Trophoblast cell (in vitro differentiated cells and primary cell): ENCODE results near the gene ANKRD52.

Experiments used
- DNase-seq, 2 donors: peaks; one replicate each; pipeline ENCODE4 v3.0.0-alpha.2; 2016
- H2AFZ ChIP-seq: 2 replicates; pipeline ENCODE4 v1.6.1; 2013; ENCODE audit warnings: low read length, moderate library complexity, mild to moderate bottlenecking; ENCODE audit not compliant: insufficient read depth, poor library complexity
- H2AK5ac ChIP-seq: 2 replicates; pipeline ENCODE4 v1.6.1; 2013; ENCODE audit warnings: mild to moderate bottlenecking, low read length
- H2BK120ac ChIP-seq: 2 replicates; pipeline ENCODE4 v1.6.1; 2013; ENCODE audit warnings: low read length, mild to moderate bottlenecking, moderate library complexity; ENCODE audit not compliant: insufficient read depth, poor library complexity
- H2BK12ac ChIP-seq: 2 replicates; pipeline ENCODE4 v1.6.1; 2013; ENCODE audit warnings: mild to moderate bottlenecking, low read length, moderate library complexity
- H2BK5ac ChIP-seq: 2 replicates; pipeline ENCODE4 v1.6.1; 2013; ENCODE audit warnings: low read length, low read depth, moderate library complexity, mild to moderate bottlenecking; ENCODE audit not compliant: poor library complexity
- H3K14ac ChIP-seq: 2 replicates; pipeline ENCODE4 v1.6.1; 2013; ENCODE audit warnings: mild to moderate bottlenecking, low read length
- H3K18ac ChIP-seq: 2 replicates; pipeline ENCODE4 v1.6.1; 2013; ENCODE audit warnings: mild to moderate bottlenecking, low read length
- H3K23ac ChIP-seq: 2 replicates; pipeline ENCODE4 v1.6.1; 2013; ENCODE audit warnings: low read length
- H3K27ac ChIP-seq: 2 replicates; pipeline ENCODE4 v1.5.1; 2013; ENCODE audit warnings: low read depth, mild to moderate bottlenecking, inconsistent platforms, low read length, moderate library complexity
- H3K27me3 ChIP-seq: 2 replicates; pipeline ENCODE4 v1.6.1; 2013; ENCODE audit warnings: inconsistent platforms, mild to moderate bottlenecking, low read length, moderate library complexity; ENCODE audit not compliant: insufficient read depth
- H3K36me3 ChIP-seq, 2 experiments: 1 replicate in 1 of 2; 2 replicates in 1 of 2; pipeline ENCODE4 v1.6.1; 2013; ENCODE audit warnings: low read length in 2 of 2, mild to moderate bottlenecking in 2 of 2, moderate library complexity in 1 of 2; ENCODE audit not compliant: insufficient read depth in 2 of 2, control insufficient read depth in 1 of 2
- H3K4ac ChIP-seq: 2 replicates; pipeline ENCODE4 v1.6.1; 2013; ENCODE audit warnings: low read depth, mild to moderate bottlenecking, low read length, moderate library complexity
- H3K4me1 ChIP-seq, 2 experiments: 1 replicate in 1 of 2; 2 replicates in 1 of 2; pipeline ENCODE4 v1.6.1; 2013; ENCODE audit warnings: low read length in 2 of 2, mild to moderate bottlenecking in 2 of 2, moderate library complexity in 1 of 2; ENCODE audit not compliant: insufficient read depth in 2 of 2, control insufficient read depth in 1 of 2
- H3K4me2 ChIP-seq: 2 replicates; pipeline ENCODE4 v1.6.1; 2013; ENCODE audit warnings: inconsistent platforms, mild to moderate bottlenecking, low read length, moderate library complexity
- H3K4me3 ChIP-seq: 2 replicates; pipeline ENCODE4 v1.5.1; 2013; ENCODE audit warnings: mild to moderate bottlenecking, low read depth, low read length, inconsistent platforms
- H3K79me1 ChIP-seq: one replicate; pipeline ENCODE4 v1.6.1; 2013; ENCODE audit warnings: low read length
- H3K79me2 ChIP-seq: 2 replicates; pipeline ENCODE4 v1.6.1; 2013; ENCODE audit warnings: low read length, mild to moderate bottlenecking; ENCODE audit not compliant: control insufficient read depth, insufficient read depth, poor library complexity
- H3K9ac ChIP-seq: 2 replicates; pipeline ENCODE4 v1.6.1; 2013; ENCODE audit warnings: mild to moderate bottlenecking, low read length
- H3K9me3 ChIP-seq: 2 replicates; pipeline ENCODE4 v1.6.1; 2013; ENCODE audit warnings: low read depth, mild to moderate bottlenecking, control low read depth, inconsistent platforms, low read length; ENCODE audit not compliant: insufficient read depth
- H4K12ac ChIP-seq: 2 replicates; pipeline ENCODE4 v1.6.1; 2013; ENCODE audit warnings: low read depth, mild to moderate bottlenecking, low read length, moderate library complexity
- H4K8ac ChIP-seq: 2 replicates; pipeline ENCODE4 v1.6.1; 2013; ENCODE audit warnings: low read depth, mild to moderate bottlenecking, low read length, moderate library complexity
- H4K91ac ChIP-seq: one replicate; pipeline ENCODE4 v1.6.1; 2013; ENCODE audit warnings: low read depth, mild to moderate bottlenecking, low read length, moderate library complexity
- WGBS: extraction: QIAGEN DNeasy Blood & Tissue Kit; methylation state at CpG from one replicate; pipeline ENCODE4 v1.1.7; 2013; ENCODE audit warnings: missing lambda C conversion rate; ENCODE audit not compliant: insufficient read length, insufficient coverage; ENCODE audit errors: extremely low coverage; 5-methylcytosine and 5-hydroxymethylcytosine counted together

Gene ANKRD52

GRCh38 chr12:56189918-56190694 lies 68.1 kb downstream of the ANKRD52 start:
- WGBS: no CpG with 5 or more reads among the region's 42 CpGs

GRCh38 chr12:56189099-56189917 lies 68.9 kb downstream of the ANKRD52 start, which contains the start of gene SMARCC2:
Gene SMARCC2, minus strand, starts transcription at chr12:56189483. Its CDS starts 22 bp downstream, at chr12:56189461.
- Histone ChIP-seq H3K36me3 (peaks cover 10 to 13% of the 10 kb centered on the region in 2 experiments), H3K9ac (peak within 1 kb of the TSS; percentile 74), H3K4ac (peak within 1 kb of the TSS; percentile 97), H3K14ac (peak within 1 kb of the TSS; percentile 96), H3K23ac (no peak within 1 kb of the TSS), H2BK12ac (peak within 1 kb of the TSS; percentile 69), H4K91ac (peak within 1 kb of the TSS; percentile 87), H2AFZ (peak within 1 kb of the TSS; percentile 92), H3K79me2 (peaks cover 8% of the 10 kb centered on the region), H4K12ac (peak within 1 kb of the TSS; percentile 98), H3K4me1 (peaks cover 0 to 8% of the 10 kb centered on the region in 2 experiments), H3K4me2 (peak within 1 kb of the TSS; percentile 79), H2AK5ac (peak within 1 kb of the TSS; percentile 85), H3K4me3 (peak within 1 kb of the TSS; percentile 87), H3K27me3 (no peaks in the 10 kb centered on the region), H3K9me3 (no peaks in the 10 kb centered on the region), H2BK120ac (peak within 1 kb of the TSS; percentile 77), H4K8ac (peak within 1 kb of the TSS; percentile 96), H2BK5ac (peak within 1 kb of the TSS; percentile 93), H3K27ac (peak within 1 kb of the TSS; percentile 68), H3K18ac (peak within 1 kb of the TSS; percentile 98), H3K79me1 (peaks cover 10% of the 10 kb centered on the region)
- no CpG with 5 or more reads among the region's 93 CpGs for WGBS
- DNase-seq: peak; percentile 94 to 98

More at GRCh38 chr12:56189918-56190694, 68.1 kb downstream of the ANKRD52 start:
- Histone ChIP-seq H3K23ac (no peak overlapping the region), H2AK5ac (peak overlapping the region; percentile 39), H2BK120ac (peak overlapping the region; percentile 76), H3K4me2 (peak overlapping the region; percentile 63), H3K18ac (peak overlapping the region; percentile 90), H3K79me2 (peaks cover 8% of the 10 kb centered on the region), H3K4me1 (peaks cover 0 to 8% of the 10 kb centered on the region in 2 experiments), H3K27ac (peak overlapping the region; percentile 68), H3K4me3 (peak overlapping the region; percentile 79), H4K12ac (peak overlapping the region; percentile 98), H3K14ac (peak overlapping the region; percentile 96), H2BK12ac (peak overlapping the region; percentile 69), H2BK5ac (peak overlapping the region; percentile 74), H3K4ac (peak overlapping the region; percentile 77), H3K9me3 (no peaks in the 10 kb centered on the region), H3K27me3 (no peaks in the 10 kb centered on the region), H2AFZ (peak overlapping the region; percentile 89), H4K8ac (peak overlapping the region; percentile 96), H4K91ac (peak overlapping the region; percentile 87), H3K36me3 (peaks cover 6 to 7% of the 10 kb centered on the region in 2 experiments), H3K9ac (peak overlapping the region; percentile 24), H3K79me1 (peaks cover 10% of the 10 kb centered on the region)
- DNase-seq: peak; percentile 71 to 90

GRCh38 chr12:56188778-56189098 lies 69.4 kb downstream of the ANKRD52 start:
- H3K27ac ChIP-seq: no peak overlapping the region
- peak overlapping the region; percentile 77 for H2BK120ac ChIP-seq
- H2BK12ac ChIP-seq: no peak overlapping the region
- H2AK5ac ChIP-seq: peak overlapping the region; percentile 81
- H4K12ac ChIP-seq: peak overlapping the region; percentile 86
- no peak overlapping the region for H3K23ac ChIP-seq
- WGBS: no CpG with 5 or more reads among the region's 17 CpGs
- H3K79me1 ChIP-seq: peaks cover 10% of the 10 kb centered on the region
- peaks cover 0 to 8% of the 10 kb centered on the region in 2 experiments for H3K4me1 ChIP-seq
- H2AFZ ChIP-seq: peak overlapping the region; percentile 71
- no peak for DNase-seq
- H3K18ac ChIP-seq: peak overlapping the region; percentile 90
- H3K27me3 ChIP-seq: no peaks in the 10 kb centered on the region
- H3K4ac ChIP-seq: peak overlapping the region; percentile 9
- peak overlapping the region; percentile 83 for H4K91ac ChIP-seq
- no peaks in the 10 kb centered on the region for H3K9me3 ChIP-seq
- peak overlapping the region; percentile 84 for H3K14ac ChIP-seq
- H3K4me2 ChIP-seq: peak overlapping the region; percentile 79
- peaks cover 10 to 17% of the 10 kb centered on the region in 2 experiments for H3K36me3 ChIP-seq
- peaks cover 8% of the 10 kb centered on the region for H3K79me2 ChIP-seq
- peak overlapping the region; percentile 78 for H4K8ac ChIP-seq
- peak overlapping the region; percentile 61 for H2BK5ac ChIP-seq
- H3K9ac ChIP-seq: peak overlapping the region; percentile 49
- peak overlapping the region; percentile 87 for H3K4me3 ChIP-seq

GRCh38 chr12:56188131-56188777 lies 69.9 kb downstream of the ANKRD52 start:
- Histone ChIP-seq H3K18ac (no peak overlapping the region), H3K9me3 (no peaks in the 10 kb centered on the region), H3K4me3 (peak overlapping the region; percentile 87), H2BK12ac (no peak overlapping the region), H3K27me3 (no peaks in the 10 kb centered on the region), H3K27ac (no peak overlapping the region), H3K79me1 (peaks cover 10% of the 10 kb centered on the region), H3K14ac (peak overlapping the region; percentile 84), H4K91ac (no peak overlapping the region), H3K36me3 (peaks cover 11 to 20% of the 10 kb centered on the region in 2 experiments), H2BK5ac (no peak overlapping the region), H3K9ac (peak overlapping the region; percentile 49), H3K4me2 (peak overlapping the region; percentile 79), H4K12ac (peak overlapping the region; percentile 86), H2AFZ (no peak overlapping the region), H2AK5ac (no peak overlapping the region), H3K79me2 (peaks cover 8% of the 10 kb centered on the region), H3K23ac (no peak overlapping the region), H4K8ac (no peak overlapping the region), H3K4me1 (peaks cover 0 to 8% of the 10 kb centered on the region in 2 experiments), H3K4ac (peak overlapping the region; percentile 9), H2BK120ac (no peak overlapping the region)
- WGBS: no CpG with 5 or more reads among the region's 10 CpGs
- DNase-seq: peak in 1 of 2 donors; percentile 16
